HTERT RPE-1 (cell line): Measurements from ENCODE around the gene FBXW5.

Experiments
- in situ Hi-C: fragments of 300-500 bp; cut with MboI; formaldehyde crosslinking; loops from 4 replicates; pipeline ENCODE4 v1.14.3; 2020; ENCODE audit warnings: low sequenced_read_pairs

FBXW5 gene

DNA sequence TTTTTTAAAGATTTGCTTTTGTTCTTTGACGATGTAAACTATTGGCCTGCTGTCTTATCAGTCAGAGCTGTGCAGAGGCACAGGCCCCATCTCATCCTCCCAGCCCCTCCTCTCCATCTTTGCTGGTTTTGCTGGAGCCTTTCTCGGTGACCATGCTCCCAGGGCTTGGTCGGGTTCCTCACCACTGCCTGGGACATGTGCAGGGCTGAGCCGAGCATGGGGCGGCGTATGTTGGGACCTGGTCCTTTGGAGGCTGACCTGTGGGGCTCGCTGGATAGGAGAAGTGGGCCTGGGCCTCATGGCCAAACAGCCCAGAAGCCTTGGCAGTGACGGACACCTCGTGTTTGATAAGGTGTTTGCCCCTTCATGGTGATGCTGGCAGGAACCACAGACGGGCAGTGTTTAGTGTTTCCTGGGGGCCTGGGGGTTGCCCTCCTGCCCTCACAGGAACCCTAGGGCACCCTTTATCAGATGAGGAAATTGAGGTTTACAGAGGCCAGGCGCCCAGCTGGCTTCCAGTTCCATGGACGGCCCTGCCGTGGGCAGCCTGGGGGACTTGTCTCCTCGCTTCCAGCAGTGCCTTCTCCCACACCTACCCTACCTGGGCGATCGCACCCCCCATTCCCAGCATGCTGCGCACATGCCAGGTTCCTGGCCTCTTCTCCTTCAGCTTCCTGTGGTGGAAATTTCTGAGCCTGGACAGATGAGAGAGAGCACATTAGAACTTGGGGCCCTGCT lies 30.7 kb downstream of the FBXW5 start:
- in situ Hi-C loops = no loop called here

DNA sequence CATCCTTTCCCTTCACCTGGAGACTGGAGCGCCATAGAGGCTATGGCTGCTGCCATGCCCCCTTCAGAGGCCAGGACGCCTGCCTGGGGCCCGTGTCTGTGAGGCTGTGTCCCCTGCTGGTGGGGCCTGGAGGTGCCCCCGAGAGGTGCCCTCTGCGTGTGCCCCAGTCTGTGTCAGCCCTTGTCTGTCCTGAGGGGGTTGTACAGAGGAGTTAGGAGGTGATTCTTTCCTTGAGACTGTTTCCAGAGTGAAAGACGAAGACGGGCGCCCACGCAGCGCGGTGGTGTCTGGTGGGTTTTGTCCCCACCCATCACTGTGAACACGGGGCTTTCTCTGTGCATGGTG lies 33.7 kb downstream of the FBXW5 start:
- in situ Hi-C loops = no loop called here

DNA sequence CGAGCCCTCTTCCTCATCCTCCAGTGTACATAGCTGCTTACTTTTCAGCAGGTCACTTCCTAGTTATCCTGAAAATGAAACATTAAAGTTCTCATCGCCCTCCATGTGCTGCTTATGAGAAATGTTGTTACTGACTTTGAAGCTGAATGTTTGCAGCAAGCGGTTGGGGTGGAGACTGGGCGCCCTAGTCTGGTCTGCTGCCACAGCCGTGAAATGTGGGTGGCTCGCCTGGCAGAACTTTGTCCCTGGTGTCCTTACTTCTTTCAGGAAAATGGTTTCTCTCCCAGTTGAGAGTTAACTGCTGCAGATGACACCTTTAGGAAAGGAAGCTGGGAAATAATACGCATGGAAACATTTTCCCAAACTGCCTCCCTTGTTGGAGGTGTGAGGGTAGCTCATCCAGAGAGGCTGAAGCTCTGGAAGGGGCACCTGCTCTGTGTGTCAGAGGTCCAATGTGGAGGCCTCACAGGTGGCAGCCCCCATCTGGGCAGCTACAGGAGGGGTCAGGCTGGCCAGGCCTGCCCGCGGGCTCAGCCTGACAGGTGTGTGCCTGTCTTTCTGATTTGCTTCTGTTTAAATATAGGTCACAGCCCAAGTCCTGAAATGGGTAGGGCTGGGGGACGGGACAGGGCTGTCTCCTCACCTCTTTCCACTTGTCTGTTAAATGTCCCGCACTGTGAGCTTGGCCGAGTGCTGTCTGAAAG lies 34.2 kb downstream of the FBXW5 start:
- in situ Hi-C loops = no loop called here

DNA sequence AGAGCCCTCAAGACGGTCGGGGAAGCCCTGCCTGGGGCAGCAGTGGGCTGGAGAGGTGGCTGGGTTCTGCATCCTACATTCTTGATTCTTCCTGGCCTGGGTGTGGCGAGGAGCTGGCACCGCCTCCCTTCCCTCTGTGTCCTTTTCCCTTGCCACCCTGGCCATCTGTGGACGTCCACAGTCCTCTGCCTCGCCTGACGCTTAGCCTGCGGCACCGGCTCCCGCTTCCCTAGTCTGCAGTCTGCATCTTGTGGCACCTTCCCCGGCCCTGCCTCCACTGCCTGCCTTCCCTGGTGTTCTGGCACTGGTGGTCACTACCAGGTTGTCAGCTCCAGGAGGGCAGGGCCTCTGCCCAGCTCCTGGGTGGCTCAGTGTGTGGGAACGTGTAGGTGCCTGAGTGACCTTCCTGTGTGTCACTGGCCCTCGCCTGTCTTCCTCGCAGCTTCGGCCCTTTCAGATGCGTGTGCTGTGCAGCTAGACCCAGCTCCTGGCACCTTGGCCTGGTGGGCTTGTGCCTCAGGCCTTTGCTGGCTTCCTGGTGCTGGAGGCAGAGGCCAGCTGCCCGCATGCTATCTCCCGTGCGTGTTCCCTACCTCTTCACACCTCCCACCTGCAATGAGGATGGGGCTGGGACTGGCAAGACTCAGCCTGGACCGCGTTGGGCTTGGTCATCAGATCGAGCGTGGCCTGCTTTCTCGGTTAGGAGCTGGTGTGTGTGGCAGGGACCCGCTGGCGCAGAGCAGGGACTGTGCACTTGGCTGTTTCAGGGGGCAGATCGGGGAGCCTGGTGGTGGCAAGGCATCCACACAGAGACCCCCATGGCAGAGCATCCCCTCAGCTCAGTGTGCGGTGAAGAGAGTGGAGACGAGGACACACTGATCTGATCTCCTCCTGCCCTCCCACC lies 37.3 kb downstream of the FBXW5 start:
- in situ Hi-C loops = no loop called here

DNA sequence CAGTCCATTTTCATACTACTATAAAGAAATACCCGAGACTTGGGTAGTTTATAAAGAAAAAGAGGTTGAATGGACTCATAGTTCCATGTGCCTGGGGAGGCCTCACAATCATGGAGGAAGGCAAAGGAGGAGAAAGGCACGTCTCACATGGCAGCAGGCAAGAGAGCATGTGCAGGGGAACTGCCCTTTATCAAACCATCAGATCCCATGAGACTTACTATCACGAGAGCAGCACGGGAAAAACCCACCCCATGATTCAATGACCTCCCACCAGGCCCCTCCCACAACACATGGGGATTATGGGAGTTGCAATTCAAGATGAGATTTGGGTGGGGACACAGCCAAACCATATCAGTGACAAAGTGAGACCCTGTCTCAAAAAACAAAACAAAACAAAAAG lies 38.3 kb downstream of the FBXW5 start:
- in situ Hi-C loops = no loop called here

DNA sequence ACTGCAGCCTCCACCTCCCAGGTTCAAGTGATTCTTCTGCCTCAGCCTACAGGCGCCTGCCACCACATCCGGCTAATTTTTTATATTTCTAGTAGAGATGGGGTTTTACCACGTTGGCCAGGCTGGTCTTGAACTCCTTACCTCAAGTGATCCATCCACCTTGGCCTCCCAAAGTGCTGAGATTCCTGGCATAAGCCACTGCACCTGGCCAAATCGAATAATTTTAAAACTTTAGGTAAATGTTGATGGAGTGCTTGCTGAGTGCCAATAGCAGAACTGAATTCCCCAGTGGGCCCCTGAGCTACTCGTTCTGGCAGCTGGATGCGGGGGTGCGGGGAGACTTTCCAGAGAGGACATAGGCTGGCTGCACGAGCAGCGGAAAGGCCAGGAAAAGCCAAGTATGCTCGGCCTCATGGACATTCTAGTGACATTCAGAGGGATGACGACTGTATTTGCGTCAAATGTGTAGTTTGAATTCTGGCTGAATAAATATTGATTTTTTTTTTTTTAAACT lies 41.4 kb downstream of the FBXW5 start:
- in situ Hi-C loops = no loop called here

DNA sequence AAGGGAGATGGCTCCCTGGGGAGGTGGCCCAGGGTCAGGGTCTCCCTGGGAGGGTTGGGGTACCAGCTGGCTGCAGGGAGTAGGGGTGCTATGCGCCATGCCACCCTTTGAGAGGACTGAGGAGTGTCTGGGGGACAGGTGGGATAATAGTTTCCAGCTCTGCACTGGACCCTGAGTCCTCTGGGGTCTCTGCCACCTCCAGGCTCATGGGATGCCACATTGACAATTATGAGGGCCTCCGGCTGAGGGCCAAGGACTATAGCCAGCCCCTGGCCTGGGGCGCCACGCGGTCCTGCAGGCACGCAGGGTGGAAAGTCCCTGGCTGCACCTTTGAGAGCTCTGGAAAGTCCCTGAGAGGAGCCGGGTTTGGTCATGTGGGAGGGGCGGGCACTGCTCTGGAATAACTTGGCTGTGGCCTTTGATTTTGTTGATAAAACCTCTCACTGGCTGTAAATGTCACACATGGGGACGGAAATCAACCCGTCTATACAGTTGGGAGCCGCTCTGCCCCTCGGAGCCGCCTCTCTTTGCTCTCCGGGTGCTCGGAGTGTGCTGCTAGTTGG lies 42.2 kb downstream of the FBXW5 start:
- in situ Hi-C loops = no loop called here

DNA sequence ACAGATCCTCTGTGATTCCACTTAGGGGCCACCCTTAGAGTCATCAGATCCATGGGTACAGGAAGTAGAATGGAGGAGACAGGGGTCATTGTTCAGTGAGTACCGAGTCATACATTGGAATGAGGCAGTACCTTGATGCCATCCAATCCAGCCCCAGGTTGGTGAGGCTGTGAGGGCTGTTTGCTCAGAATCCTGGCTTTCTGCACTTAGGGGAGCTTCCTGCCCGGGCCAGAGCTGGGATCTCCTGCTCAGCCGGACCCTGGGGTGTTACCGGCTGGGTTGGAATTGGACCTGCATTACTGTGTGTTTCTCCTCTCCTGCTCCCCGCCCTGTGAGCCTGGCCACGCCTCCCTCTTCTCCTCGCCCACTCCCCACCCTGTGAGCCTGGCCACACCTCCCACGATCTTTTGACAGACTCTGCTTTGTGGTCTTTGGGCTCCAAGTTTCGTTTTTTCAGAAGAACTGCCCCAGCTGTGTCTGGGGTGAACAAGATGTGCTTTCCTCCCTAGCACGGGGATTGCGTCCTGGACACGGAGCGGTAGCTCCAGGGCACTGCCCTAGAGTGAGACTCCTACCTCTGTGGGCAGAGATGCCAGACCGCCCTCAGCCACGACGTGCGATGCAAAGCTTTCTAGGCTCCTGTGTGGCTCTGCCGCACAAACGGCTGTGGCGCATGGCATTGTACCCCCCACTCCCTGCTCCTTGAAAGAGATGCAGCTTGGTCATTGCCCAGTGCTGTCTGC lies 42.9 kb downstream of the FBXW5 start:
- in situ Hi-C loops = no loop called here

DNA sequence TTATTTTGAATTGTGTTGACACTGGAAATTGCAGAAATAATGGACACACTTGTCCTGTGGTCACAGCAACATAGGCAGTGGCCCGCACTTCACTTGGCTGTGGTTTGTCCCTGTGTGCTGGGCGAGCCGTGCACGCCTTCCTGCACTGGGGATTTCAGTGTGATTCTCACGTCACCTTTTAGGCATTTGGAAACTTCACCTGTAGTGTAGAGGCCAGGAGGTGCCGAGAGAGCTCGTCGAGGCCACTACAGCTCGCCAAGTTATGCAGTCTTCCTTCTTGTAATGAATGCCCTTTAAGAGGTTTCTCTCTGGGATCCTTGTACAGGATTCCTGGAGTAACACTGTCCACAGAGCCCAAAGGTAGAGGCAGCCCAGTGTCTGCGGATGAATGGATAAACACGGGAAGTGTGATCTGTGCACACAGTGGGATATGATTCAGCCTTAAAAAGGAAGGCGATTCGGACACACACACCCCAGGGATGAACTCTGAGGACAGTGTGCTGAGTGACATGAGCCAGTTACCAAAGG lies 43.5 kb downstream of the FBXW5 start:
- in situ Hi-C loops = no loop called here

DNA sequence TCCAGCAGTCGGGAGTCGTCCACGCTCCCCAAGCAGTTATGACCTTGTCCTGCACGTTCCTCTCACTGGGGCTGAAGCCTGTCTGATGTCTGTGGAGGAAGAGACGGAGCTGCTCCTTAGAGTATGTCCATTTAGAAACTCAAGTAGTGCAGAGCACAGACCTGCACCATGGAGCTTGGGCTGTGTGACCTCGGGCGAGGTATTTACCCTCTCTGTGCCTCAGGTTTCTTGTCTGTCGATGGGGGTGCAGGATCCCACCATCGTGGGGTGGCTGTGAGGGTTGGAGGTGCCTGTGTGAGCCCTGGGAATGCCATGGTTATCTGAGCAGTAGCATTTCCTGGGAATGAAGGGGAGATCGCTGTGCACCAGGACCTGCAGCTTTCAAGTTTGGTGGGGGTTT lies 44.0 kb downstream of the FBXW5 start:
- in situ Hi-C loops = no loop called here

DNA sequence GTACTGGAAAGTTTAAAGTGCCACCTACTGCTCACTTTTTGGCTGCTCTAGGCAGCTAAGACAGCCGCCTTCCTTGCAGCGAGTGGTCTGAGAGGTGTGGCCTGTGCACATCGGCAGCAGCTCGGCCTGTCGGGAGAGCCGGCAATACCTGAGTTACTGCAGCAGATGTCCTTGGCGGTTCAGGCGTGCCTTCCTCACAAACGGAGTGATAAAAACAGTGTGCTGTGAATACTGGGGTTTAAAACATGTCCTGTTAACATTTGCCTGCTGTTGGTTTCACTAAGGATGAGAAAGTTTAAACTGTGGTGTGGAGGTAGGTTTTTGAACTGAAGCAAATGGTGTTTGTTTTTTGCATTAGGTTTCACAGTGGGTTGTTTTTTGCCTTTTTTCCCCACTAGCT lies 45.3 kb downstream of the FBXW5 start:
- in situ Hi-C loops = no loop called here

DNA sequence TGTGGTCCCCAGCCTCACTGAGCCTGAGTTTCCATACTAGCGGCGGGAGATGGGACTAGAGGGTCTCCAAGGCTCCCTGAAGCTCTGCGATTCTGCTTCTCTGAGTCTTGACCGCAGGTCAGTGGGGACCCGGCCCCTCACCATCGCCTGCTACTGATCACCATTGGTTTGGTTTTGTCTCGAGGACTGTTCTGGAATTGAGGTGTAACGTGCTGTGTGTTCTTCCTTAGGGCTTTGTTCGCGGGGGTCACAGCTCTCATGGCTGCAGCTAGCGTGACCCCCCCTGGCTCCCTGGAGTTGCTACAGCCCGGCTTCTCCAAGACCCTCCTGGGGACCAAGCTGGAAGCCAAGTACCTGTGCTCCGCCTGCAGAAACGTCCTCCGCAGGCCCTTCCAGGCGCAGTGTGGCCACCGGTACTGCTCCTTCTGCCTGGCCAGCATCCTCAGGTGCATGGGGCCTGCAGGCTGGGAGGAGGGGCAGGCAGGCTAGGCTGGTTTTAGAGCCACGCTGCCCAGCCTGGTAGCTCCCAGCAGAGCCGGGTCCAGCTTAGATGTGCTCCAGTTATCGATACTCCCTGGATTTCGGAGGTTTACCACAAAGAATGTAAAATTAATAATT lies 45.9 kb downstream of the FBXW5 start:
- in situ Hi-C loops = no loop called here

DNA sequence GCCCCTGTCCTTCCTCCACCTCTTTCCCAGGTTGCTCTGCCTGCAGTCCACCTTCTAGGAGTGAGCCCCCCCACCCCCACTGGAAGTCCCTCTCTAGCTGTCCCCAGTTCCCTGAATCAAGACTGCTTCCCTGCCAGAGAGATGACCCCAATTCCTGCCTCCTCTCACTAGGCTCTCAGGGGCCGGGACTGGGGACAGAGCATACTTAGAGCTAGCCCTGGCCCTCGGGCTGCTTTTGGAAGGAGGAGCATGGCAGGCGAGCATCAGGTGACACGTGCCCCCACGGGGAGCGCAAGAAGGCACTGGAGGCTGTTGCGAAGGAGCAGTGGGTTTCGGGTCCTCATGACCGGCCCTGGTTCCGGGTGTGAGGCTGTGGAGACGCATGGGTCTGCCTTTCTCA lies 48.5 kb downstream of the FBXW5 start:
- in situ Hi-C loops = no loop called here

DNA sequence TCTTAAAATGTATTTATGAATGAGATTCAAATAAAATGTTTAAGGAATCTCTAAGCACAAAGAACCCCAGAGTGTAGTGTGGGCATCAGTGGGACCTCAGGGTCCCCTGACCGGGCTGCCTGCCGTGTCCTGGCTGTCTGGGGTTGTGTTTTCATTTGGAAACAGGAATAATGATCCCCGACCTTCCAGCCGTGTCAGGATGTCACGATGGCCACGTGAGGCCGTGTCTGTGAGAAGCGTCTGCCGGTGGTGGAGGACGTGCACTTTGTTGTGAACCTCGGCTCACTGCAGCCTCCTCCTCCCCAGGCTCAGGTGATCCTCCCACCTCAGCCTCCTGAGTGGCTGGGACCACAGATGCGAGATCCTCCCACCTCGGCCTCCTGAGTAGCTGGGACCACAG lies 53.9 kb downstream of the FBXW5 start:
- in situ Hi-C loops = no loop called here
